HepG2 (cell line): ENCODE measurements around the gene NKX6-1.

Experiments
- AGO2 ChIP-seq: fragments of 200-400 bp; formaldehyde crosslinking; optimal IDR thresholded peaks from 2 replicates; pipeline ENCODE3; 2017; ENCODE audit warnings: mild to moderate bottlenecking, low read depth, low read length, moderate library complexity
- CTCF ChIP-seq: sonication (generic); formaldehyde crosslinking; IDR thresholded peaks from 2 replicates; pipeline ENCODE4 v1.5.0; 2020; ENCODE audit warnings: mild to moderate bottlenecking, missing genetic modification reagents, moderate library complexity
- EED ChIP-seq: sonication (generic); formaldehyde crosslinking; IDR thresholded peaks from 2 replicates; pipeline ENCODE4 v1.5.0; 2020; ENCODE audit warnings: mild to moderate bottlenecking, missing genetic modification reagents
- HOXA7 ChIP-seq: sonication (generic); formaldehyde crosslinking; IDR thresholded peaks from 2 replicates; pipeline ENCODE4 v1.8.1; 2022; ENCODE audit warnings: mild to moderate bottlenecking, missing genetic modification reagents, moderate library complexity
- MXD4 ChIP-seq: IDR thresholded peaks from 2 replicates; pipeline ENCODE4 v1.6.1; 2016; ENCODE audit warnings: mild to moderate bottlenecking, missing biosample characterization, missing genetic modification reagents
- PRDM10 ChIP-seq: sonication (generic); formaldehyde crosslinking; IDR thresholded peaks from 2 replicates; pipeline ENCODE4 v1.4.0; 2020; ENCODE audit warnings: low read depth, missing genetic modification reagents
- ZFP91 ChIP-seq: sonication (generic); formaldehyde crosslinking; IDR thresholded peaks from 2 replicates; pipeline ENCODE4 v1.9.0; 2022; ENCODE audit warnings: missing genetic modification reagents, mild to moderate bottlenecking, borderline replicate concordance
- ZNF687 ChIP-seq: sonication (generic); formaldehyde crosslinking; IDR thresholded peaks from 2 replicates; pipeline ENCODE4 v1.5.1; 2020; ENCODE audit warnings: mild to moderate bottlenecking, missing genetic modification reagents, moderate library complexity

GRCh38 chr4:84535901-84536300, 36.8 kb upstream of the NKX6-1 start:
- TF ChIP-seq ZFP91 (CRISPR knock-in tag) (no peak), ZNF687 (no peak), MXD4 (CRISPR knock-in tag) (no peak), CTCF (no peak), PRDM10 (no peak), HOXA7 (CRISPR knock-in tag) (no peak), EED (CRISPR knock-in tag) (no peak), AGO2 (no peak)
